ENCODE measurements around the gene ARHGAP32. TPM values are rescaled to one million over a fixed set of nuclear protein-coding genes. Genes with fewer than 3 reads are reported as not detected.

The ARHGAP32 gene
- total RNA-seq, 1 experiment from 2014 or later, result 27.8 TPM

DNA sequence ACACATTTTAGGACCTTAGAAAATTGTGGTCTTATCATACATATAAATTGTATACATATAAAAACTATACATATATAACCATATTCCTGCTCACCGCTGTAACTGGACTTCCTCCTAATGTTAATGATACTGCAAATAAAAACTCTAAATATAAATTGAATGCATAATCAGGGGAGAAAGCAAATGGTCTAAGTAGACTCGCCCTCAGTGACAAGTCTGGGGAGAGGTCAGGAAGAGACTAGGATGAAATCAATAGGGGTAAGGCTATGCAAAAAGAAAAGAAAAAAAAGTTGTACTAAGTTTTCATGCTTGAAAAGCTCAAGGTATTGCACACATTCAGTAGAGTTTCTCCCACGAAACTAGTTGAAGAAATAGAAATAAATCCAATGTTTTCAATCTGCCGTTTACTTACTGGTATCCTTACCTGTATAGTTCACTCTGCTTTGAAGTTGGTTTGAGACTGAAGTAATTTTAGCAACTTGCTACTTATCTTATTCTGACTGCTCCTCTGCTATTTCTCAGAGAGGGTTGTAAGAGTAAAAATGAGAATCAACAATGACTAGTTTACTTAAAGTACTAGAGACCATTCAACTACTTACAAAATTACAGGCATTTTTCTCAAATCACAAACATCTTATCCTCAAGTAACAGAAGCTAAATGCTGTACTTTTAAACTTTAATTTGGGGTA, 12.2 kb upstream of the ARHGAP32 start:
- Histone ChIP-seq H3K27me3 (ENCODE audit: insufficient read depth, low read length) (no peaks in the 10 kb centered on the region), H3K9ac (ENCODE audit: low read length) (no peak overlapping the region), H2AFZ (ENCODE audit: low read depth, low read length, poor library complexity, severe bottlenecking) (no peak overlapping the region), H3K9me2 (ENCODE audit: insufficient read depth) (no peaks in the 10 kb centered on the region), H3K36me3 (ENCODE audit: control insufficient read depth in 1 of 2, insufficient read depth in 2 of 2, low read length in 2 of 2) (no peaks in the 10 kb centered on the region), H3K79me2 (ENCODE audit: insufficient read depth, low read length) (peaks cover 25% of the 10 kb centered on the region; the same call in 1 of the 2 replicates), H3K4me3 (replicated peaks in 1 of 2; ENCODE audit: low read depth in 1 of 2, low read length in 2 of 2) (no peak overlapping the region), H4K20me1 (ENCODE audit: insufficient read depth) (no peaks in the 10 kb centered on the region), H3K27ac (ENCODE audit: low read depth, low read length) (no peak overlapping the region), H3K4me1 (ENCODE audit: control insufficient read depth in 1 of 2, insufficient read depth in 2 of 2, low read length in 2 of 2) (no peaks in the 10 kb centered on the region), H3K4me2 (ENCODE audit: low read length) (no peak overlapping the region), H3K9me3 (ENCODE audit: control insufficient read depth in 1 of 2, insufficient read depth in 1 of 2, low read depth in 1 of 2, low read length in 2 of 2) (peaks cover 0 to 3% of the 10 kb centered on the region in 2 experiments; a peak in 1 of 4 replicates)
- no TSS peak for BruUV-seq (replicated peaks)
- ChIA-PET CTCF (no interaction called here), POLR2A (no interaction called here), RAD21 (ENCODE audit: low non-redundant PET in 1 of 2, low total read pairs in 2 of 2, uncharacterized antibody in 2 of 2, unreplicated experiment in 2 of 2) (no interaction called here)
- DNase-seq (ENCODE audit: low read depth, low spot score) (no peak), ATAC-seq (no peak)
- no peak for TF ChIP-seq POLR2A (IDR thresholded peaks at IDR 0.05; ENCODE audit: borderline replicate concordance, extremely low read depth, insufficient read depth, insufficient read length)
- no peak for TF ChIP-seq JUND (IDR thresholded peaks at IDR 0.05)
- TF ChIP-seq REST (IDR thresholded peaks at IDR 0.05; ENCODE audit: low read depth), result no peak
- intact Hi-C loops (cut with micrococcal nuclease), result no loop called here

GRCh38 chr11:129202646-129203045, 10.5 kb upstream of the ARHGAP32 start:
- no peak for ATAC-seq
- peaks cover 18% of the 10 kb centered on the region; the same call in 1 of the 2 replicates for H3K79me2 ChIP-seq (ENCODE audit: insufficient read depth, low read length)
- H3K9me2 ChIP-seq (ENCODE audit: insufficient read depth), result no peaks in the 10 kb centered on the region
- no peak for DNase-seq (ENCODE audit: low read depth, low spot score)
- ChIA-PET CTCF (no interaction called here), RAD21 (ENCODE audit: low non-redundant PET in 1 of 2, low total read pairs in 2 of 2, uncharacterized antibody in 2 of 2, unreplicated experiment in 2 of 2) (no interaction called here), POLR2A (no interaction called here)
- no peak overlapping the region for H3K4me2 ChIP-seq (ENCODE audit: low read length)
- BruUV-seq (replicated peaks), result no TSS peak
- H3K4me1 ChIP-seq (ENCODE audit: control insufficient read depth in 1 of 2, insufficient read depth in 2 of 2, low read length in 2 of 2), result no peaks in the 10 kb centered on the region
- H2AFZ ChIP-seq (ENCODE audit: low read depth, low read length, poor library complexity, severe bottlenecking), result no peak overlapping the region
- H3K9ac ChIP-seq (ENCODE audit: low read length), result no peak overlapping the region
- no peak overlapping the region for H3K27ac ChIP-seq (ENCODE audit: low read depth, low read length)
- no peak overlapping the region for H3K4me3 ChIP-seq (replicated peaks in 1 of 2; ENCODE audit: low read depth in 1 of 2, low read length in 2 of 2)
- no peaks in the 10 kb centered on the region for H3K27me3 ChIP-seq (ENCODE audit: insufficient read depth, low read length)
- intact Hi-C loops (cut with micrococcal nuclease), result no loop called here
- H3K36me3 ChIP-seq (ENCODE audit: control insufficient read depth in 1 of 2, insufficient read depth in 2 of 2, low read length in 2 of 2), result no peaks in the 10 kb centered on the region
- peaks cover 0 to 3% of the 10 kb centered on the region in 2 experiments; a peak in 1 of 4 replicates for H3K9me3 ChIP-seq (ENCODE audit: control insufficient read depth in 1 of 2, insufficient read depth in 1 of 2, low read depth in 1 of 2, low read length in 2 of 2)
- H4K20me1 ChIP-seq (ENCODE audit: insufficient read depth), result no peaks in the 10 kb centered on the region
- TF ChIP-seq JUND (IDR thresholded peaks at IDR 0.05) (no peak), ZNF274 (IDR thresholded peaks at IDR 0.05; ENCODE audit: low read depth, low read length) (no peak), ATF3 (IDR thresholded peaks at IDR 0.05) (no peak), POLR2AphosphoS5 (IDR thresholded peaks at IDR 0.05; ENCODE audit: low read depth, low read length) (no peak), POLR2A (IDR thresholded peaks at IDR 0.05; ENCODE audit: borderline replicate concordance, extremely low read depth, insufficient read depth, insufficient read length) (no peak), TCF7L2 (IDR thresholded peaks at IDR 0.05; ENCODE audit: borderline replicate concordance, extremely low read depth, insufficient read depth, insufficient read length) (no peak), YY1 (IDR thresholded peaks at IDR 0.05; ENCODE audit: extremely low read depth, insufficient replicate concordance, low read depth, low read length) (no peak), ZFX (IDR thresholded peaks at IDR 0.05) (no peak)
- TF ChIP-seq, protein P1, sequence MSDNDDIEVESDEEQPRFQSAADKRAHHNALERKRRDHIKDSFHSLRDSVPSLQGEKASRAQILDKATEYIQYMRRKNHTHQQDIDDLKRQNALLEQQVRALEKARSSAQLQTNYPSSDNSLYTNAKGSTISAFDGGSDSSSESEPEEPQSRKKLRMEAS (IDR thresholded peaks at IDR 0.05), result no peak
- TF ChIP-seq, protein P2, sequence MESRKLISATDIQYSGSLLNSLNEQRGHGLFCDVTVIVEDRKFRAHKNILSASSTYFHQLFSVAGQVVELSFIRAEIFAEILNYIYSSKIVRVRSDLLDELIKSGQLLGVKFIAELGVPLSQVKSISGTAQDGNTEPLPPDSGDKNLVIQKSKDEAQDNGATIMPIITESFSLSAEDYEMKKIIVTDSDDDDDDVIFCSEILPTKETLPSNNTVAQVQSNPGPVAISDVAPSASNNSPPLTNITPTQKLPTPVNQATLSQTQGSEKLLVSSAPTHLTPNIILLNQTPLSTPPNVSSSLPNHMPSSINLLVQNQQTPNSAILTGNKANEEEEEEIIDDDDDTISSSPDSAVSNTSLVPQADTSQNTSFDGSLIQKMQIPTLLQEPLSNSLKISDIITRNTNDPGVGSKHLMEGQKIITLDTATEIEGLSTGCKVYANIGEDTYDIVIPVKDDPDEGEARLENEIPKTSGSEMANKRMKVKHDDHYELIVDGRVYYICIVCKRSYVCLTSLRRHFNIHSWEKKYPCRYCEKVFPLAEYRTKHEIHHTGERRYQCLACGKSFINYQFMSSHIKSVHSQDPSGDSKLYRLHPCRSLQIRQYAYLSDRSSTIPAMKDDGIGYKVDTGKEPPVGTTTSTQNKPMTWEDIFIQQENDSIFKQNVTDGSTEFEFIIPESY (IDR thresholded peaks at IDR 0.05; ENCODE audit: extremely low read depth, insufficient replicate concordance, low read length), result no peak
